K562 (cell line): ENCODE data around the gene PARK7. TPM values are rescaled to one million over a fixed set of nuclear protein-coding genes. Genes with fewer than 3 reads are reported as not detected.
A peak's percentile ranks its signal among the peaks of the same experiment; 100 is the strongest.

ENCODE experiments used
- CREB1 ChIP-seq, 2 experiments: sonication (generic) in 1 of 2; formaldehyde crosslinking in 1 of 2; IDR thresholded peaks; 2 replicates each; pipeline versions ENCODE4 v1.6.1 to v1.8.0; 2012 to 2022; ENCODE audit warnings: inconsistent platforms in 1 of 2, mild to moderate bottlenecking in 1 of 2, missing genetic modification reagents in 1 of 2, moderate library complexity in 1 of 2
- CXXC5 ChIP-seq: fragments of 250-450 bp; sonication (Bioruptor Pico); IDR thresholded peaks from 2 replicates; pipeline ENCODE4 v1.8.0; 2022; ENCODE audit warnings: inconsistent platforms, mild to moderate bottlenecking, moderate library complexity
- E2F6 ChIP-seq, 2 experiments: IDR thresholded peaks; 2 replicates each; pipeline ENCODE4 v1.6.1; 2011; ENCODE audit warnings: borderline replicate concordance in 1 of 2, control low read depth in 1 of 2, low read depth in 1 of 2, low read length in 1 of 2, mild to moderate bottlenecking in 1 of 2, mixed read lengths in 1 of 2, moderate library complexity in 1 of 2; ENCODE audit not compliant: insufficient read depth in 1 of 2, insufficient read length in 1 of 2, poor library complexity in 1 of 2, severe bottlenecking in 1 of 2; ENCODE audit errors: extremely low read depth in 1 of 2
- GTF2E2 ChIP-seq: fragments of 200-800 bp; sonication (Bioruptor generic); IDR thresholded peaks from 2 replicates; pipeline ENCODE4 v1.6.1; 2016; ENCODE audit warnings: missing genetic modification characterization, missing compliant biosample characterization
- PHF20 ChIP-seq: fragments of 450-650 bp; IDR thresholded peaks from 2 replicates; pipeline ENCODE4 v1.6.1; 2018; ENCODE audit not compliant: partially characterized antibody
- POLR2A ChIP-seq: fragments of 450-650 bp; conservative IDR thresholded peaks from 2 replicates; pipeline ENCODE4 v1.6.1; 2016
- RAD21 ChIP-seq, 2 experiments: fragments of 250-450 bp in 1 of 2; fragments of 450-650 bp in 1 of 2; sonication (Bioruptor Pico) in 1 of 2; formaldehyde crosslinking in 1 of 2; IDR thresholded peaks in 1 of 2; conservative IDR thresholded peaks in 1 of 2; 2 replicates each; pipeline versions ENCODE4 v1.4.0 to v1.8.0; 2020 to 2022; ENCODE audit warnings: mild to moderate bottlenecking in 2 of 2, moderate library complexity in 1 of 2
- RB1 ChIP-seq: fragments of 450-650 bp; IDR thresholded peaks from 2 replicates; pipeline ENCODE4 v1.6.1; 2017; ENCODE audit warnings: low read depth, mild to moderate bottlenecking
- TCF7L2 ChIP-seq: fragments of 150-350 bp; IDR thresholded peaks from 2 replicates; pipeline ENCODE4 v1.6.1; 2016; ENCODE audit warnings: low read depth, mild to moderate bottlenecking, low read length, moderate library complexity
- polyA plus RNA-seq, 8 experiments: library from polyadenylated mRNA; depleted of rRNA in 4 of 8; stranded (reverse) in 5 of 8; unstranded in 3 of 8; fragments of >200 nt; fragmentation: Nextera tagmentation in 2 of 8; fragmentation: Illumina TruSeq in 1 of 8; extraction: Ambion mirVana in 2 of 8; extraction: Trizol in 1 of 8; gene quantifications; 2 replicates each; pipeline versions ENCODE4 v1.2.1 to v1.2.3, GENCODE V29; 2011 to 2014; ENCODE audit warnings: inconsistent platforms in 1 of 8, missing spikeins in 1 of 8
- total RNA-seq, 7 experiments: library from RNA; depleted of rRNA in 6 of 7; stranded (reverse); fragments of >200 nt in 6 of 7; fragmentation: Illumina TruSeq in 2 of 7; extraction: Trizol in 2 of 7; gene quantifications; 2 replicates each; pipeline versions ENCODE4 v1.2.1 to v1.2.3, GENCODE V29; 2011 to 2021; ENCODE audit warnings: low replicate concordance in 1 of 7
- TF ChIP-seq, protein P1 (sequence below), 2 experiments: fragments of 450-650 bp; IDR thresholded peaks; 2 replicates each; pipeline ENCODE4 v1.6.1; 2016; ENCODE audit warnings: mild to moderate bottlenecking in 2 of 2, borderline replicate concordance in 1 of 2, low read depth in 1 of 2, moderate library complexity in 1 of 2
- TF ChIP-seq, protein P2 (sequence below), 3 experiments: fragments of 200-800 bp in 1 of 3; sonication (Bioruptor generic) in 1 of 3; sonication (generic) in 1 of 3; formaldehyde crosslinking in 1 of 3; IDR thresholded peaks; 2 replicates each; pipeline versions ENCODE4 v1.6.1 to v1.8.0; 2016 to 2022; ENCODE audit warnings: mild to moderate bottlenecking in 2 of 3, missing compliant biosample characterization in 2 of 3, missing genetic modification characterization in 2 of 3, missing genetic modification reagents in 1 of 3
- TF ChIP-seq, protein P3 (sequence below): fragments of 250-450 bp; sonication (Bioruptor Pico); IDR thresholded peaks from 2 replicates; pipeline ENCODE4 v1.8.0; 2021; ENCODE audit warnings: moderate library complexity, mild to moderate bottlenecking, inconsistent platforms

Gene PARK7
- total and polyA plus RNA-seq, 9 of the 15 experiments (the other 6 are each of a cell fraction or from before 2014, with no cell fraction given) = 374 to 1,298 (median 484) TPM

GRCh38 chr1:7961216-7962013, at the start of gene PARK7 (continued):
- TF ChIP-seq, protein P1, sequence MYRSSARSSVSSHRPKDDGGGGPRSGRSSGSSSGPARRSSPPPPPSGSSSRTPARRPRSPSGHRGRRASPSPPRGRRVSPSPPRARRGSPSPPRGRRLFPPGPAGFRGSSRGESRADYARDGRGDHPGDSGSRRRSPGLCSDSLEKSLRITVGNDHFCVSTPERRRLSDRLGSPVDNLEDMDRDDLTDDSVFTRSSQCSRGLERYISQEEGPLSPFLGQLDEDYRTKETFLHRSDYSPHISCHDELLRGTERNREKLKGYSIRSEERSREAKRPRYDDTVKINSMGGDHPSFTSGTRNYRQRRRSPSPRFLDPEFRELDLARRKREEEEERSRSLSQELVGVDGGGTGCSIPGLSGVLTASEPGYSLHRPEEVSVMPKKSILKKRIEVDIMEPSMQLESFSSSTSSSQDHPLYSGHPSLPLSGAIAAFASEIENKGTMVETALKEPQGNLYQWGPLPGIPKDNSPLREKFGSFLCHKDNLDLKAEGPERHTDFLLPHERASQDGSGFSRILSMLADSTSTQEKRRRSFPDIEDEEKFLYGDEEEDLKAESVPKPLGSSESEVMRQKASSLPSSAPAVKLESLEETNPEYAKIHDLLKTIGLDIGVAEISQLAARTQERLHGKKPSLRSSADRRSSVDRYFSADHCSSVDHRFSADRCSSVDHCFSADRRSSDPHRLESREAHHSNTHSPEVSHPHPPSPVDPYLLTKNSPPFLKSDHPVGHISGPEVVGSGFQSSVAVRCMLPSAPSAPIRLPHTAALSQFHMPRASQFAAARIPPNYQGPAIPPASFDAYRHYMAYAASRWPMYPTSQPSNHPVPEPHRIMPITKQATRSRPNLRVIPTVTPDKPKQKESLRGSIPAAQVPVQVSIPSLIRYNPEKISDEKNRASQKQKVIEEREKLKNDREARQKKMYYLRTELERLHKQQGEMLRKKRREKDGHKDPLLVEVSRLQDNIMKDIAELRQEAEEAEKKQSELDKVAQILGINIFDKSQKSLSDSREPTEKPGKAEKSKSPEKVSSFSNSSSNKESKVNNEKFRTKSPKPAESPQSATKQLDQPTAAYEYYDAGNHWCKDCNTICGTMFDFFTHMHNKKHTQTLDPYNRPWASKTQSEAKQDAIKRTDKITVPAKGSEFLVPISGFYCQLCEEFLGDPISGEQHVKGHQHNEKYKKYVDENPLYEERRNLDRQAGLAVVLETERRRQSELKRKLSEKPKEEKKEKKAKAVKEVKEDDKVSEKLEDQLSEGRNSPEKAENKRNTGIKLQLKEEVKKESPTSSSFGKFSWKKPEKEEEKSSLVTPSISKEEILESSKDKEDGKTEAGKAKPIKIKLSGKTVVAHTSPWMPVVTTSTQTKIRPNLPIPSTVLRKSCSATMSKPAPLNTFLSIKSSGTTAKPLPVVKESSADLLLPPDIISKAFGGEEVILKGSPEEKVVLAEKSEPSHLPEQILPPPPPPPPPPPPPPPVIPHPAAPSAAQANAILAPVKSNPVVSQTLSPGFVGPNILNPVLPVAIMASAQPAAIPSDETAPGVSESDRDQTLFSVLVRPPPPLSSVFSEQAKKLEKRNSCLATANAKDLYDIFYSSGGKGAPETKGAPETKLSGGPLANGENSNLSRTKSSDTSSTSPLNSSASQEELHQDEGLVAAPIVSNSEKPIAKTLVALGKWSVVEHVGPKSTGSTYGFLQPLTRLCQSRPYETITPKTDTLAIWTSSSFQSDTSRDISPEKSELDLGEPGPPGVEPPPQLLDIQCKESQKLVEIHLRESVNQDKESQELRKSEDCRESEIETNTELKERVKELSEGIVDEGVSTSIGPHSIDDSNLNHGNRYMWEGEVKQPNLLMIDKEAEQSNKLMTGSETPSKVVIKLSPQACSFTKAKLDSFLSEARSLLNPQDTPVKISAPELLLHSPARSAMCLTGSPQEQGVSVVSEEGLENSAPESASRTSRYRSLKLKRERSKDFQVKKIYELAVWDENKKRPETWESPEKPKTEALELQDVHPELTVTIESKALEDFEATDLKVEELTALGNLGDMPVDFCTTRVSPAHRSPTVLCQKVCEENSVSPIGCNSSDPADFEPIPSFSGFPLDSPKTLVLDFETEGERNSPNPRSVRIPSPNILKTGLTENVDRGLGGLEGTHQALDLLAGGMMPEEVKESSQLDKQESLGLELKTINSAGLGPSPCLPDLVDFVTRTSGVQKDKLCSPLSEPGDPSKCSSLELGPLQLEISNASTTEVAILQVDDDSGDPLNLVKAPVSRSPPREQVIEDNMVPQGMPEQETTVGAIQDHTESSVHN (IDR thresholded peaks at IDR 0.05; ENCODE audit: borderline replicate concordance in 1 of 2, low read depth in 1 of 2) = no peak
- TF ChIP-seq CREB1 (IDR thresholded peaks at IDR 0.05) (peak; percentile 91), CREB1 (CRISPR knock-in tag; IDR thresholded peaks at IDR 0.05) (peak; percentile 97), CXXC5 (CRISPR knock-in tag) (peak; percentile 91), PHF20 (peak; percentile 88), RAD21 (CRISPR knock-in tag; conservative IDR thresholded peaks at IDR 0.05 in 1 of 2, IDR thresholded peaks at IDR 0.05 in 1 of 2) (peak; percentile 24 to 40; a peak in 3 of 4 replicates), RB1 (peak; percentile 90), GTF2E2 (tag) (no peak), TCF7L2 (peak; percentile 100), POLR2A (peak; percentile 97), E2F6 (IDR thresholded peaks at IDR 0.05; ENCODE audit: borderline replicate concordance in 1 of 2, extremely low read depth in 1 of 2, insufficient read depth in 1 of 2, insufficient read length in 1 of 2, low read depth in 1 of 2, low read length in 1 of 2, poor library complexity in 1 of 2, severe bottlenecking in 1 of 2) (peak; percentile 74 to 79)
- TF ChIP-seq, protein P2, sequence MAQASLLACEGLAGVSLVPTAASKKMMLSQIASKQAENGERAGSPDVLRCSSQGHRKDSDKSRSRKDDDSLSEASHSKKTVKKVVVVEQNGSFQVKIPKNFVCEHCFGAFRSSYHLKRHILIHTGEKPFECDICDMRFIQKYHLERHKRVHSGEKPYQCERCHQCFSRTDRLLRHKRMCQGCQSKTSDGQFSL (CRISPR knock-in tag; IDR thresholded peaks at IDR 0.05) = peak; percentile 96
- TF ChIP-seq, protein P2 (tag; IDR thresholded peaks at IDR 0.05) = no peak; a peak in 1 of 4 replicates
- TF ChIP-seq, protein P3, sequence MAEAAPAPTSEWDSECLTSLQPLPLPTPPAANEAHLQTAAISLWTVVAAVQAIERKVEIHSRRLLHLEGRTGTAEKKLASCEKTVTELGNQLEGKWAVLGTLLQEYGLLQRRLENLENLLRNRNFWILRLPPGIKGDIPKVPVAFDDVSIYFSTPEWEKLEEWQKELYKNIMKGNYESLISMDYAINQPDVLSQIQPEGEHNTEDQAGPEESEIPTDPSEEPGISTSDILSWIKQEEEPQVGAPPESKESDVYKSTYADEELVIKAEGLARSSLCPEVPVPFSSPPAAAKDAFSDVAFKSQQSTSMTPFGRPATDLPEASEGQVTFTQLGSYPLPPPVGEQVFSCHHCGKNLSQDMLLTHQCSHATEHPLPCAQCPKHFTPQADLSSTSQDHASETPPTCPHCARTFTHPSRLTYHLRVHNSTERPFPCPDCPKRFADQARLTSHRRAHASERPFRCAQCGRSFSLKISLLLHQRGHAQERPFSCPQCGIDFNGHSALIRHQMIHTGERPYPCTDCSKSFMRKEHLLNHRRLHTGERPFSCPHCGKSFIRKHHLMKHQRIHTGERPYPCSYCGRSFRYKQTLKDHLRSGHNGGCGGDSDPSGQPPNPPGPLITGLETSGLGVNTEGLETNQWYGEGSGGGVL (CRISPR knock-in tag) = no peak
